MCF 10A (cell line): Measurements from ENCODE around the gene TDRD12. TPM values are rescaled to one million over a fixed set of nuclear protein-coding genes. Genes with fewer than 3 reads are reported as not detected.
A peak's percentile ranks its signal among the peaks of the same experiment; 100 is the strongest.
"Not testable (repeated sequence)": the region's sequence is repeated elsewhere in the genome, so short reads cannot be mapped to it uniquely, and the experiment has no call there.

Source experiments
- BruUV-seq: library from RNA; stranded (reverse); fragments of 400-500 nt; replicated peaks from 2 replicates; lab custom pipeline; 2021; lab: Mats Ljungman, UMichigan
- CTCF ChIA-PET: fragments of 300-600 bp; sonication (Branson Sonifier 250); formaldehyde crosslinking; extraction: SDS; loops from one replicate; lab custom pipeline; 2021; ENCODE audit warnings: antibody characterized with exemption, inconsistent platforms; lab: Yijun Ruan, JAX
- POLR2A ChIA-PET: fragments of 300-600, 350-650 bp; sonication (Branson Sonifier 250); formaldehyde crosslinking; extraction: SDS; loops from one replicate; lab custom pipeline; 2020; ENCODE audit warnings: antibody characterized with exemption, inconsistent platforms; lab: Yijun Ruan, JAX
- DNase-seq: peaks from one replicate; pipeline ENCODE4 v3.0.0-alpha.2; 2018; ENCODE audit not compliant: unreplicated experiment
- H3K27ac Mint-ChIP-seq: one replicate; pipeline ENCODE4 v1.8.0; 2022; ENCODE audit warnings: mild to moderate bottlenecking, low read depth, mixed read lengths; ENCODE audit not compliant: unreplicated experiment
- H3K27me3 Mint-ChIP-seq: one replicate; pipeline ENCODE4 v1.8.0; 2022; ENCODE audit warnings: mixed read lengths; ENCODE audit not compliant: insufficient read depth, unreplicated experiment
- H3K36me3 Mint-ChIP-seq: one replicate; pipeline ENCODE4 v1.8.0; 2022; ENCODE audit warnings: mild to moderate bottlenecking, moderate library complexity, mixed read lengths; ENCODE audit not compliant: insufficient read depth, unreplicated experiment
- H3K4me1 Mint-ChIP-seq: one replicate; pipeline ENCODE4 v1.8.0; 2022; ENCODE audit warnings: mixed read lengths; ENCODE audit not compliant: insufficient read depth, unreplicated experiment
- H3K4me3 Mint-ChIP-seq: one replicate; pipeline ENCODE4 v1.8.0; 2022; ENCODE audit warnings: mild to moderate bottlenecking, moderate library complexity, mixed read lengths; ENCODE audit not compliant: unreplicated experiment
- H3K9me3 Mint-ChIP-seq: one replicate; pipeline ENCODE4 v1.8.0; 2022; ENCODE audit warnings: mixed read lengths; ENCODE audit not compliant: unreplicated experiment
- intact Hi-C: fragments of 100-400 bp; cut with micrococcal nuclease; formaldehyde crosslinking; loops from 2 replicates; pipeline ENCODE4 v1.14.1; 2022
- total RNA-seq: library from RNA; stranded (reverse); gene quantifications from 2 replicates; pipeline ENCODE4 v1.2.3, GENCODE V29; 2022
- TF ChIP-seq, protein P1 (sequence below): fragments of 200-600 bp; IDR thresholded peaks from one replicate; pipeline ENCODE4 v1.8.0; 2022; ENCODE audit warnings: antibody characterized with exemption, mild to moderate bottlenecking; ENCODE audit not compliant: unreplicated experiment

Gene TDRD12
- total RNA-seq, 1 experiment from 2014 or later: 0.14 TPM

GRCh38 chr19:32757189-32757588, 37.6 kb downstream of the TDRD12 start:
- no peak for DNase-seq
- Mint-ChIP-seq H3K36me3 (no peaks in the 10 kb centered on the region), H3K9me3 (no peaks in the 10 kb centered on the region), H3K4me1 (no peaks in the 10 kb centered on the region), H3K27ac (no peak overlapping the region), H3K4me3 (no peak overlapping the region), H3K27me3 (no peaks in the 10 kb centered on the region)
- intact Hi-C loops: no loop called here
- ChIA-PET CTCF (no interaction called here), POLR2A (no interaction called here)
- TF ChIP-seq, protein P1, sequence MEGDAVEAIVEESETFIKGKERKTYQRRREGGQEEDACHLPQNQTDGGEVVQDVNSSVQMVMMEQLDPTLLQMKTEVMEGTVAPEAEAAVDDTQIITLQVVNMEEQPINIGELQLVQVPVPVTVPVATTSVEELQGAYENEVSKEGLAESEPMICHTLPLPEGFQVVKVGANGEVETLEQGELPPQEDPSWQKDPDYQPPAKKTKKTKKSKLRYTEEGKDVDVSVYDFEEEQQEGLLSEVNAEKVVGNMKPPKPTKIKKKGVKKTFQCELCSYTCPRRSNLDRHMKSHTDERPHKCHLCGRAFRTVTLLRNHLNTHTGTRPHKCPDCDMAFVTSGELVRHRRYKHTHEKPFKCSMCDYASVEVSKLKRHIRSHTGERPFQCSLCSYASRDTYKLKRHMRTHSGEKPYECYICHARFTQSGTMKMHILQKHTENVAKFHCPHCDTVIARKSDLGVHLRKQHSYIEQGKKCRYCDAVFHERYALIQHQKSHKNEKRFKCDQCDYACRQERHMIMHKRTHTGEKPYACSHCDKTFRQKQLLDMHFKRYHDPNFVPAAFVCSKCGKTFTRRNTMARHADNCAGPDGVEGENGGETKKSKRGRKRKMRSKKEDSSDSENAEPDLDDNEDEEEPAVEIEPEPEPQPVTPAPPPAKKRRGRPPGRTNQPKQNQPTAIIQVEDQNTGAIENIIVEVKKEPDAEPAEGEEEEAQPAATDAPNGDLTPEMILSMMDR: no peak
- BruUV-seq: no TSS peak

DNA sequence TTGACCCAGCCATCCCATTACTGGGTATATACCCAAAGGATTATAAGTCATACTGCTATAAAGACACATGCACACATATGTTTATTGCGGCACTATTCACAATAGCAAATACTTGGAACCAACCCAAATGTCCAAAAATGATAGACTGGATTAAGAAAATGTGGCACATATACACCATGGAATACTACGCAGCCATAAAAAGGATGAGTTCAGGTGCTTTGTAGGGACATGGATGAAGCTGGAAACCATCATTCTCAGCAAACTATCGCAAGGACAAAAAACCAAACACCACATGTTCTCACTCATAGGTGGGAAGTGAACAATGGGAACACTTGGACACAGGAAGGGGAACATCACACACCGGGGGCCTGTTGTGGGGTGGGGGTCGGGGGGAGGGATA, 45.8 kb downstream of the TDRD12 start:
- POLR2A ChIA-PET, DNase-seq, H3K36me3 Mint-ChIP-seq, H3K4me3 Mint-ChIP-seq, H3K9me3 Mint-ChIP-seq, BruUV-seq, H3K27ac Mint-ChIP-seq, intact Hi-C loops, H3K4me1 Mint-ChIP-seq, H3K27me3 Mint-ChIP-seq: not testable (repeated sequence)
- CTCF ChIA-PET: interaction anchor here (0.6 kb wide), 1 partner anchor 49 kb away, joined by 3 read pairs; no protein-coding TSS in a partner anchor

GRCh38 chr19:32767951-32768679, 48.5 kb downstream of the TDRD12 start:
- ChIA-PET CTCF (no interaction called here), POLR2A (interaction anchor here (1.4 kb wide), 1 partner anchor 8 kb away, joined by 3 read pairs; no protein-coding TSS in a partner anchor)
- H3K27me3 Mint-ChIP-seq: no peaks in the 10 kb centered on the region
- no peaks in the 10 kb centered on the region for H3K36me3 Mint-ChIP-seq
- BruUV-seq: no TSS peak
- no peaks in the 10 kb centered on the region for H3K9me3 Mint-ChIP-seq
- intact Hi-C loops: no loop called here
- H3K4me1 Mint-ChIP-seq: no peaks in the 10 kb centered on the region
- H3K4me3 Mint-ChIP-seq: no peak overlapping the region
- no peak overlapping the region for H3K27ac Mint-ChIP-seq
- peak; percentile 31 for DNase-seq
- TF ChIP-seq, protein P1: no peak

DNA sequence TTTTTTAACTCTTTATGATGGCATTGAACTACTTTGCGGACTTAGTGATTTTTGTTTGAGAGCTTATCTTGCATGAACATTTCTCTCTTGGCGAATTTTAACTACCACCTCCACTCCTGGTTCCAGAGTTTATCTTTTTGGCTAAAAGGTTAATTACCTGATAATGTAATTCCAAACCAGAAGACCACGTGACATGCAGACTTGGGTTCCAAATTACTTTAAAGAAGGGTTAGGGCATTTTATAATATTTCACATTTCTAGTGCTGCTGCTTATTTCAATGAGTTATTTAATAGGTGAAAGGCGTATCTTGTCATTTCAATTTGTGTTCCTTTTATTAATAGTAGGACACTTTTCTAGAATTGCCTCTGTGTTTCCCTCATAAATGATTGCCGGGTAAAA, 52.0 kb downstream of the TDRD12 start:
- no TSS peak for BruUV-seq

More for the DNA sequence above, 52.0 kb downstream of the TDRD12 start:
- ChIA-PET CTCF (no interaction called here), POLR2A (no interaction called here)
- no peak for DNase-seq
- Mint-ChIP-seq H3K4me1 (peaks cover 5% of the 10 kb centered on the region), H3K4me3 (no peak overlapping the region), H3K27ac (no peak overlapping the region), H3K36me3 (no peaks in the 10 kb centered on the region), H3K27me3 (no peaks in the 10 kb centered on the region), H3K9me3 (no peaks in the 10 kb centered on the region)
- TF ChIP-seq, protein P1: no peak
- intact Hi-C loops: no loop called here
